Type B pancreatic cell (in vitro differentiated cells): ENCODE results near the gene B3GNT2. TPM values are rescaled to one million over a fixed set of nuclear protein-coding genes. Genes with fewer than 3 reads are reported as not detected.

Experiments used
- DNase-seq: peaks from one replicate; pipeline ENCODE4 v3.0.0; 2021; ENCODE audit warnings: mixed read lengths; ENCODE audit not compliant: unreplicated experiment; ENCODE audit errors: extremely low spot score
- H3K27ac Mint-ChIP-seq: 2 replicates; pipeline ENCODE4 v1.8.0; 2021; ENCODE audit warnings: mild to moderate bottlenecking, mixed read lengths
- H3K27me3 Mint-ChIP-seq: 2 replicates; pipeline ENCODE4 v1.8.0; 2021; ENCODE audit warnings: mixed read lengths
- H3K36me3 Mint-ChIP-seq: 2 replicates; pipeline ENCODE4 v1.8.0; 2021; ENCODE audit warnings: mixed read lengths
- H3K4me1 Mint-ChIP-seq: one replicate; pipeline ENCODE4 v1.8.0; 2021; ENCODE audit warnings: mixed read lengths; ENCODE audit not compliant: unreplicated experiment
- H3K4me3 Mint-ChIP-seq: 2 replicates; pipeline ENCODE4 v1.8.0; 2021; ENCODE audit warnings: mild to moderate bottlenecking, mixed read lengths
- H3K9me3 Mint-ChIP-seq: 2 replicates; pipeline ENCODE4 v1.8.0; 2021; ENCODE audit warnings: mixed read lengths
- microRNA-seq: library from miRNA; unstranded; fragments of <30 nt; microRNA quantifications from one replicate; pipeline ENCODE4, GENCODE V29; 2020
- total RNA-seq: library from RNA; stranded (reverse); gene quantifications from 2 replicates; pipeline ENCODE4 v1.2.1, GENCODE V29; 2021; ENCODE audit warnings: low replicate concordance
- TF ChIP-seq, protein P1 (sequence below): fragments of 200-600 bp; sonication (generic); conservative IDR thresholded peaks from 2 replicates; pipeline ENCODE4 v1.5.0; 2021; ENCODE audit warnings: antibody characterized with exemption, mild to moderate bottlenecking

Gene B3GNT2
- total RNA-seq, 1 donor from 2014 or later = 23.5 TPM

DNA sequence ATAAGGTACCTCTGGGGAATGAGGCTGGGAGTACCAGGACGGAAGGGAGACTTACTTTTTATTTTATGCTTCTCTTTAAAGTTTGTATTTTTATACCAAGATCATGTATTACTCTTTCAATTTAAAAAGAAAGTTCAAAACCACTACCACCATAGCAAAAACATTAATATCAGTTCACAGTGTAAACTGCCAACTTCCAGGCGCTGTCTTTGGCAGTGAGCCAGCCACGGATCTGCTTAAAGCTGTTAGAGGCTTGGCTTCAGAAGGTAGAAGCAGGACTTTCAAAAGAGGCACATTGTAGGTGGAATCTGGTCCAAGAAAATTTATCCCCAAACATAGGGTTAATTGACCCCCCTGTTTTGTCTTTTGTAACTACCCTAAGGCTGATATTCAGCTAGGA is 74.8 kb downstream of the B3GNT2 start:
- H3K4me3 Mint-ChIP-seq = no peak overlapping the region

More for the DNA sequence above, 74.8 kb downstream of the B3GNT2 start:
- Mint-ChIP-seq H3K27ac (no peak overlapping the region), H3K36me3 (no peaks in the 10 kb centered on the region), H3K27me3 (no peaks in the 10 kb centered on the region), H3K9me3 (peaks cover 8% of the 10 kb centered on the region), H3K4me1 (peaks cover 7% of the 10 kb centered on the region)
- TF ChIP-seq, protein P1, sequence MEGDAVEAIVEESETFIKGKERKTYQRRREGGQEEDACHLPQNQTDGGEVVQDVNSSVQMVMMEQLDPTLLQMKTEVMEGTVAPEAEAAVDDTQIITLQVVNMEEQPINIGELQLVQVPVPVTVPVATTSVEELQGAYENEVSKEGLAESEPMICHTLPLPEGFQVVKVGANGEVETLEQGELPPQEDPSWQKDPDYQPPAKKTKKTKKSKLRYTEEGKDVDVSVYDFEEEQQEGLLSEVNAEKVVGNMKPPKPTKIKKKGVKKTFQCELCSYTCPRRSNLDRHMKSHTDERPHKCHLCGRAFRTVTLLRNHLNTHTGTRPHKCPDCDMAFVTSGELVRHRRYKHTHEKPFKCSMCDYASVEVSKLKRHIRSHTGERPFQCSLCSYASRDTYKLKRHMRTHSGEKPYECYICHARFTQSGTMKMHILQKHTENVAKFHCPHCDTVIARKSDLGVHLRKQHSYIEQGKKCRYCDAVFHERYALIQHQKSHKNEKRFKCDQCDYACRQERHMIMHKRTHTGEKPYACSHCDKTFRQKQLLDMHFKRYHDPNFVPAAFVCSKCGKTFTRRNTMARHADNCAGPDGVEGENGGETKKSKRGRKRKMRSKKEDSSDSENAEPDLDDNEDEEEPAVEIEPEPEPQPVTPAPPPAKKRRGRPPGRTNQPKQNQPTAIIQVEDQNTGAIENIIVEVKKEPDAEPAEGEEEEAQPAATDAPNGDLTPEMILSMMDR = no peak
- DNase-seq = no peak

Small RNA genes lying within 50 kb of the gene (microRNA-seq; reads per million reads assigned to microRNA genes)
- gene MIR5192 = not detected
